ENCODE measurements around the gene PIK3CA. TPM values are rescaled to one million over a fixed set of nuclear protein-coding genes. Genes with fewer than 3 reads are reported as not detected.
"Not testable (repeated sequence)": the region's sequence is repeated elsewhere in the genome, so short reads cannot be mapped to it uniquely, and the experiment has no call there.

PIK3CA gene
- total RNA-seq, 4 donors from 2014 or later = 11.6 to 24.3 (median 18.1) TPM

- Histone ChIP-seq H3K27ac (no peak overlapping the region), H3K4me3 (no peak overlapping the region), H3K27me3 (no peaks in the 10 kb centered on the region), H3K4me1 (no peaks in the 10 kb centered on the region), H3K36me3 (peaks cover 0 to 37% (median 11%) of the 10 kb centered on the region in 4 donors), H3K9me3 (no peaks in the 10 kb centered on the region)
- intact Hi-C loops (cut with DNase I; ENCODE audit: low total_unique reads) = no loop called here
- no peak for DNase-seq
- WGBS, 2 donors (ENCODE audit: low coverage in 1 of 2) = 82 to 93% methylated on average over 3 of the region's 3 CpGs
- in situ Hi-C loops (cut with MboI; ENCODE audit: low pct_ligation_motif_present in 1 of 4, low pct_unique_long_range_greater_than_20kb in 1 of 4, low sequenced_read_pairs in 3 of 4) = no loop called here
- TF ChIP-seq EP300 (IDR thresholded peaks at IDR 0.05; ENCODE audit: low read depth) (no peak), POLR2A (IDR thresholded peaks at IDR 0.05) (no peak), POLR2AphosphoS5 (IDR thresholded peaks at IDR 0.05) (no peak), CTCF (IDR thresholded peaks at IDR 0.05) (no peak)
Observed at GRCh38 chr3:179227349-179227748, 79.2 kb downstream of the PIK3CA start.

DNA sequence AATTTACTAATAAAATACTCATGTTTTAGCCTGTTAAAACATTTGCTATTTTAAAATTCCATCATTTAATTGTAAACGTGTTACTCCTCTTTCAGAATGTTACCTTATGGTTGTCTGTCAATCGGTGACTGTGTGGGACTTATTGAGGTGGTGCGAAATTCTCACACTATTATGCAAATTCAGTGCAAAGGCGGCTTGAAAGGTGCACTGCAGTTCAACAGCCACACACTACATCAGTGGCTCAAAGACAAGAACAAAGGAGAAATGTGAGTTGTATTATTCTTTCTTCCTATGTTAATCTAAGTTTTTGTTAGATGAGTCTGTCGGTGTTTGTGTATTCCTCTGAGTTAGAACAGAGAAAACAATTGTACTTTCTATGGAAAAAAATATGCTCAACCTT lies 81.0 kb downstream of the PIK3CA start:
- in situ Hi-C loops (cut with MboI; ENCODE audit: low pct_ligation_motif_present in 1 of 4, low pct_unique_long_range_greater_than_20kb in 1 of 4, low sequenced_read_pairs in 3 of 4) = no loop called here

GRCh38 chr3:179233043-179233442 lies 84.9 kb downstream of the PIK3CA start:
- Histone ChIP-seq H3K27me3 (no peaks in the 10 kb centered on the region), H3K4me3 (no peak overlapping the region), H3K9me3 (no peaks in the 10 kb centered on the region), H3K36me3 (peaks cover 0 to 34% (median 13%) of the 10 kb centered on the region in 4 donors), H3K4me1 (no peaks in the 10 kb centered on the region), H3K27ac (no peak overlapping the region)
- TF ChIP-seq EP300 (IDR thresholded peaks at IDR 0.05; ENCODE audit: low read depth) (no peak), CTCF (IDR thresholded peaks at IDR 0.05) (no peak), POLR2A (IDR thresholded peaks at IDR 0.05) (no peak), POLR2AphosphoS5 (IDR thresholded peaks at IDR 0.05) (no peak)
- in situ Hi-C loops (cut with MboI; ENCODE audit: low pct_ligation_motif_present in 1 of 4, low pct_unique_long_range_greater_than_20kb in 1 of 4, low sequenced_read_pairs in 3 of 4) (no loop called here), intact Hi-C loops (cut with DNase I; ENCODE audit: low total_unique reads) (no loop called here)
- WGBS, 2 donors (ENCODE audit: low coverage in 1 of 2) = 60 to 99% methylated on average over 1 to 3 of the region's 3 CpGs
- no peak for DNase-seq

More for the DNA sequence above, 81.0 kb downstream of the PIK3CA start:
- Histone ChIP-seq H3K27me3 (no peaks in the 10 kb centered on the region), H3K27ac (no peak overlapping the region), H3K36me3 (peaks cover 0 to 49% (median 14%) of the 10 kb centered on the region in 4 donors), H3K4me3 (no peak overlapping the region), H3K9me3 (no peaks in the 10 kb centered on the region), H3K4me1 (no peaks in the 10 kb centered on the region)
- no peak for DNase-seq
- WGBS, 2 donors (ENCODE audit: low coverage in 1 of 2) = 85 to 92% methylated on average over 5 of the region's 5 CpGs
- intact Hi-C loops (cut with DNase I; ENCODE audit: low total_unique reads) = no loop called here
- TF ChIP-seq POLR2A (IDR thresholded peaks at IDR 0.05) (no peak), POLR2AphosphoS5 (IDR thresholded peaks at IDR 0.05) (no peak)

- Histone ChIP-seq H3K4me1 (no peaks in the 10 kb centered on the region), H3K36me3 (peaks cover 0 to 33% (median 13%) of the 10 kb centered on the region in 4 donors), H3K9me3 (no peaks in the 10 kb centered on the region), H3K27me3 (no peaks in the 10 kb centered on the region), H3K4me3 (no peak overlapping the region), H3K27ac (no peak overlapping the region)
- WGBS, 2 donors (ENCODE audit: low coverage in 1 of 2) = 89 to 95% methylated on average over 4 of the region's 4 CpGs
- in situ Hi-C loops (cut with MboI; ENCODE audit: low pct_ligation_motif_present in 1 of 4, low pct_unique_long_range_greater_than_20kb in 1 of 4, low sequenced_read_pairs in 3 of 4) = no loop called here
- no peak for TF ChIP-seq CTCF (IDR thresholded peaks at IDR 0.05)
- TF ChIP-seq POLR2AphosphoS5 (IDR thresholded peaks at IDR 0.05) = no peak
- TF ChIP-seq POLR2A (IDR thresholded peaks at IDR 0.05) = no peak
- no peak for TF ChIP-seq EP300 (IDR thresholded peaks at IDR 0.05; ENCODE audit: low read depth)
- intact Hi-C loops (cut with DNase I; ENCODE audit: low total_unique reads) = no loop called here
- no peak for DNase-seq
Observed at GRCh38 chr3:179234199-179234598, 86.0 kb downstream of the PIK3CA start.

DNA sequence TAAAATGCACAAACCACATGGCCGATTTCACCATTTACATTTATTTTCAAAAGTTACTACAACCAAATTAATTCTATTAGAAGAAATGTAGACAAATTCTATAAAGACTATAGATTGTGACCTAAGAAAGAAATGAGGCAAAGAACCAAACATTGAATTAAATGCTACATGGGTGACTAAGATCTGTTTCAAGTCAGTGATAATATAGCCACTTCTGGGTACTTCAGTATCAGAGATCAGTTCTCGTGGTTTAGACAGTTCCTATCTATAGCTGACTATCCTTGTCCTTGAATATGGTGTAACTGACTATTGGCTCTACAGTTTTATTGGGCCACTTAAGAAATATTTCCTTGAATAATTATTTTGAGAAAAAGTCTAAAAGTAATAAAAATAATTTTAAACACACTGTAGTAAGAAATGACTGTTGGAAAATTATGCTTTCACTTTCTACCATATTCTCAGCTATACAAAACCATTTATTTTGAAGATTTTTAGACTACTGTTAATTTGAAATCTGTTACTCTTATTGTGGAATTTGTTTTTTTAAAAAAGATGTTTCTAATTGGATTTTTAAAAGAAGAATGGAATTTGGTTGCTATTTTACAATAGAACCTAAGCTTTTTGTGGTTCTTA lies 88.6 kb downstream of the PIK3CA start:
- WGBS, 2 donors (ENCODE audit: low coverage in 1 of 2) = 88% methylated on average over 2 of the region's 2 CpGs
- H3K27me3 ChIP-seq = no peaks in the 10 kb centered on the region
- H3K27ac ChIP-seq = no peak overlapping the region
- intact Hi-C loops (cut with DNase I; ENCODE audit: low total_unique reads) = no loop called here
- peaks cover 0 to 14% (median 6%) of the 10 kb centered on the region in 4 donors for H3K36me3 ChIP-seq
- no peaks in the 10 kb centered on the region for H3K4me1 ChIP-seq
- TF ChIP-seq CTCF (IDR thresholded peaks at IDR 0.05) (no peak), POLR2A (IDR thresholded peaks at IDR 0.05) (no peak), POLR2AphosphoS5 (IDR thresholded peaks at IDR 0.05) (no peak), EP300 (IDR thresholded peaks at IDR 0.05; ENCODE audit: low read depth) (no peak)
- in situ Hi-C loops (cut with MboI; ENCODE audit: low pct_ligation_motif_present in 1 of 4, low pct_unique_long_range_greater_than_20kb in 1 of 4, low sequenced_read_pairs in 3 of 4) = no loop called here
- H3K9me3 ChIP-seq = no peaks in the 10 kb centered on the region
- no peak for DNase-seq
- no peak overlapping the region for H3K4me3 ChIP-seq

DNA sequence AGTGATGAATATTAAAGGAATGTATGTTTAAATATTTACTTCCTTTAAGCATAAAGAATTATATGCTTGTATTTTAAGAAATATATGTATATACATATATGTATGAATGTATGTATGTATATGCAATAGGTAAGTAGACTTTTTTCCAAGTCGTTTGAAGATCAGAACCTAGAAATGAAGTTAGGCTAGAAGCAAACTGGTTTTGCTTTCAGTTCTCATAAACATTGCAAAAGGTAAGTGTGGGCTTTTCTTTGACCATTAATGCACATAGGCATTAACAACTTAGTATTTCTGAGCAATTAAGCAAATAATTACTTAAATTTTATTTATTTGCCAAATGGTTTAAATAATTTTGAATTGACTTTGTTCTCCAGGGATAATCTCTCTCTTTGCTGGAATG lies 92.1 kb downstream of the PIK3CA start:
- H3K4me1 ChIP-seq; H3K4me3 ChIP-seq; intact Hi-C loops (cut with DNase I; ENCODE audit: low total_unique reads); H3K27ac ChIP-seq; H3K27me3 ChIP-seq; DNase-seq; in situ Hi-C loops (cut with MboI; ENCODE audit: low pct_ligation_motif_present in 1 of 4, low pct_unique_long_range_greater_than_20kb in 1 of 4, low sequenced_read_pairs in 3 of 4); H3K36me3 ChIP-seq; H3K9me3 ChIP-seq: not testable (repeated sequence)
- WGBS, 2 donors (ENCODE audit: low coverage in 1 of 2) = 30 to 38% methylated on average over 1 of the region's 1 CpG

- 87 to 100% methylated on average over 1 of the region's 2 CpGs for WGBS, 2 donors (ENCODE audit: low coverage in 1 of 2)
- in situ Hi-C loops (cut with MboI; ENCODE audit: low pct_ligation_motif_present in 1 of 4, low pct_unique_long_range_greater_than_20kb in 1 of 4, low sequenced_read_pairs in 3 of 4); H3K27ac ChIP-seq; H3K9me3 ChIP-seq; H3K27me3 ChIP-seq; H3K4me1 ChIP-seq; intact Hi-C loops (cut with DNase I; ENCODE audit: low total_unique reads); DNase-seq; H3K36me3 ChIP-seq; H3K4me3 ChIP-seq: not testable (repeated sequence)
Observed at GRCh38 chr3:179242859-179243258, 94.7 kb downstream of the PIK3CA start.
